HG02759 (cell line): Measurements from ENCODE around the gene TET2.
A peak's percentile ranks its signal among the peaks of the same experiment; 100 is the strongest.

Source experiments
- ATAC-seq: cut with Tn5 transposase; IDR thresholded peaks from one replicate; pipeline ENCODE4 v1.9.1; 2021; ENCODE audit warnings: mild to moderate bottlenecking, moderate library complexity; ENCODE audit not compliant: unreplicated experiment

The TET2 gene

DNA sequence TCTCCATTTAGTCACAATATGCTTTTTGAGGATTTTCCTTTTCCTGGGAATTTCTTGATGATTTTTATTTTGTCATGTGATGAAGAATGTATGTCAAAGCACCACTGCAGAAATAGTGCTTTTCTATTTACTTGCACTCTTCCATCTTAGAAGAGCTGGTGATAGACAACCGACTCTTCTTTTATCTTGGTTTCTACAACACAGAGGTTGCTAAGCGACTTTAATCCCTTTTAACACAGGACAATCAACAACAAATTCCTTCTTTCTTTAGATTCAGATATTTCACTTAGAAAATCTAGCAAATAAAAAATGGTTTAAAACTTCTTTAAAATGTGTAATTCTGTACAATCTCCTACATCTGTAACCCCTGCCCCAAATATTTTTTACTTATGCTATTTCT lies 34.6 kb downstream of the TET2 start:
- ATAC-seq, result no peak

- no peak for ATAC-seq
Measured at GRCh38 chr4:105182211-105182610, 35.5 kb downstream of the TET2 start.

- ATAC-seq, result no peak
Measured at GRCh38 chr4:105184316-105184980, 37.8 kb downstream of the TET2 start.

DNA sequence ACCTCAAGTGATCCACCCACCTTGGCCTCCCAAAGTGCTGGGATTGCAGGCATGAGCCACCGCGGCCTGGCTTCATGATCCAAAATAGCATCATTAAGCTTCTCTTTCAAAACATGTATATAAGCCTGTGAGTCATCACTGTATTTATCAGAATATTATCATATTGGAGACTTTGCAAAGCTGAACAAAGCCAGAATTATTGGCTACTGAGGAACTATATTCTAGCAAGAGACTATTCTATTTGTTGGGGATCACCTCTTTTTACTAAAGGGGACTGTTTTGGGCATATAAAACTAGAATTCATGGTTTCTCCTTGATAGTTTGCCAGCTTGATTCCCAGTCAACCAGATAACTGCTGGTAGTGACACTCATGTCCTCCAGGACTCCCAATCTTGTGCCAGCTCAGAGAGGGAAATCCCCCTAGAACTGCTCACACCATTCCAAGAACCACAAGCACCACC lies 40.1 kb downstream of the TET2 start:
- ATAC-seq, result no peak

GRCh38 chr4:105189855-105190650 lies 43.4 kb downstream of the TET2 start:
- ATAC-seq, result no peak

GRCh38 chr4:105191621-105192210 lies 45.0 kb downstream of the TET2 start:
- ATAC-seq, result peak; percentile 67

DNA sequence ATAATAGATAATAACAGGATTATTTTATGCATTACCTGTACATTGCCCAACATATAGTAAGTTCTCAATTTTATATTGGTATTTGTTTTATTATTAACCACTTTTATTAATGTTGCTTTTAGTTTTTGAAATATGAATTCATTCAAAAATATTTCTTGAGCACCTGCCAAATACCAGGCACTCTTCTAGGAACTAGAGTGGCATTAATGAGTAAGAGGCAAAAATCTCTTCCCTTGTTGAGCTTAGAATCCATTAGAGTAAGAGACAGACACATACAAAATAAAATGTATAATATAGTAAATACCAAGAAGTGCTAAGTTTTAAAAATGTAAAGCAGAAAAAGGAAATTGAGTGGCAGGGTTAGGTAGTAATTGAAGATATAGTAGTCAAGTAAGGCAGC lies 45.8 kb downstream of the TET2 start:
- no peak for ATAC-seq

DNA sequence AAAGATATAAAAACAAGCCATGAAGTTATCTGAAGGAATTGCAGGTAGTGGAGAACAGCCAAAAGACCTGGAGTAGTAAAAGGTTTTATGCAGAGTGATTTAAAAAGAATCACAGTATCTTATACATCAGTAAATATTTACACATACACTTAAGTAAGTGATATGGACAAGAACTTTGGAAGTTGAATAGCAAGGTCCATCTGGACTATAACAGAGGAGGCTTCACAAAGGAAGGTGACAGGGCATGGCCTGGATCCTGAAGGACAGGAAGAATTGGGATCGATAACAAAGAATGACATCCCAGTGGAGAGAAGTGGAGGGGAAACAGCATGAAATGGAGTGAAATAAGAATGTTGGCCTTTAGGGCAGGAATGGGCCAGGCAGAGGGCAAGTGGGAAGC lies 46.2 kb downstream of the TET2 start:
- ATAC-seq, result no peak

- ATAC-seq, result no peak
Measured at GRCh38 chr4:105193536-105193935, 46.9 kb downstream of the TET2 start.

DNA sequence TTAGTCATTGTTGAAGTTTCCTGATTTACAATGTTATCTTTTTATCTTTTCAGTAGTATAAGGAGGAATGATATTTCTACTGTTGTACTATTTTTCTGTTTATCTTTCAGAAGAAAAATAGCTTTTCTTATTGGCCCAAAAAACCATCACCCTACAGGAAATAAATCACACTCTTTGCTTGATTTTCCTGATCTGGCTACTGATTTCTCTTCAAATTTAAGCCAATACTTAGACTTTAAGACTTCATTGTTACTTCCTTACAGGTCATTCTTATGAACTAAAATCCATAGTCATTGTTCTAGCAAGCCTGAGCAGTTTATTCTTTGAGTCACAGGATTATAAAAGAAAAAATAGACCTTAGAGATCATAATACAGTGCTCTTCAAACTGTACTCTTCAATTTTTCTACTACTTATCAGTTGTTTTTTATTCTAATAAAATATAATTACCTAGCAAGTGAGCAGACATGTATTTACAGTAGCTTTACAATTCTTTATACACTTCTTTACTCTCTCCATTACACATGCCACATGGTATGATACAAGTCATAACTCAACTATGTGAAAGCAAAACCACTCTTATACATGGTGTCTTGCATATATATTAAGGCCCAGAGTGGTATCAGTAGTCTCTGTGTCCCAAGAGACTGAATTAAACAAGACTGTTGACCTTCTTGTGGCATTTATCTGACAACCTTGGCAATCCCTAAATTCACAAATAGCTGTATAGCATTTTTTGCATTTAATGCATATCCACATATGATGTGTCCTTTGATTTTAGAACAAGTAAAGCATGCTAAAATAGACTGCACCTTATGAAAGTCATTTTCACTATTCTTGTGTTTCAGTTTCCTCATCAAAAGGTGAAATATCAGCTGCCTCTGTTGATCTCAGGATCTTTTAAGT lies 47.9 kb downstream of the TET2 start:
- peak; percentile 76 for ATAC-seq

DNA sequence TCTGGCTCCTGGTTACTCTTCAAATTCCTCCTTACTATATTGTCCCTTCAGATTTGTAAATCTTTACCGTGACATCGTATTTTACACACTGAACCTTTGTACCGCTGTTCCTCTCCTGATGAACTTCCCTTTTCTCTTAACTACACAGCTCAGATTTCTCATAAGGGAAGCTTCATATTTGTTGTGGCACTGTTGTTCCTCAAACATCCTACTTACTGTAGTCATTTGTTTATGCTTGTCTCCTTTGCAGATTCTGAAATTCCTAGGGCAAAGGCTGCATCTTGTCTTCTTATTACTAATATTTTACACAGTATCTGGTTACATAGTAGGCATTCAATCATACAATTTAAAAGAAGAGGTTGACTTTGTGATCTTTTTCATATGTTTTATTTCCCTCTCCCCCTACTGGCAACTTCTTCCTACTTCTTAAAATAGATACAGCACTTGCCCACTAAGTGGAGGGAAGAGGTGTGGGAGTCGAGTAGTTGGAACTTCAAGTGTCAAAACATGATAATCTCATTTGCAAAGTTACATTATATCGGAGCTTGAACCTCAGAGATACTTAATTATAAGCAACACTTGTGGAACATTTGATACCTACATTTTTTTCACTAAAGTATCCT lies 50.0 kb downstream of the TET2 start:
- no peak for ATAC-seq

DNA sequence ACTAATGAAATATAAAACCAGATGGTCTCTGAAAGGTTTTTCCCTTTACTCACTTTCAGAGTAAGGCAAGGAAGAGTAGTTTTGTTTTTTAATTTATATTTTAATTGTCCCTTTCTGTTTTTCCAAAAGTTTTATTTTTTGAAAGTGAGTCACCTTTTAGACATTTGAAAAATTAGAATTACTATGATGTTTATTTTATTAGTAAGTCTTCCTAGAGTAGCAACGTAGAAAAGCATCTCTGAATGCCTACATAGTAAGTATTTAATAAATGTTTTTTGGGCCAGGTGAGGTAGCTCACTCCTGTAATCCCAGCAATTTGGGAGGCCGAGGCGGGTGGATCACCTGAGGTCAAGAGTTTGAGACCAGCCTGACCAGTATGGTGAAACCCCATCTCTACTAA lies 51.1 kb downstream of the TET2 start:
- ATAC-seq, result no peak

DNA sequence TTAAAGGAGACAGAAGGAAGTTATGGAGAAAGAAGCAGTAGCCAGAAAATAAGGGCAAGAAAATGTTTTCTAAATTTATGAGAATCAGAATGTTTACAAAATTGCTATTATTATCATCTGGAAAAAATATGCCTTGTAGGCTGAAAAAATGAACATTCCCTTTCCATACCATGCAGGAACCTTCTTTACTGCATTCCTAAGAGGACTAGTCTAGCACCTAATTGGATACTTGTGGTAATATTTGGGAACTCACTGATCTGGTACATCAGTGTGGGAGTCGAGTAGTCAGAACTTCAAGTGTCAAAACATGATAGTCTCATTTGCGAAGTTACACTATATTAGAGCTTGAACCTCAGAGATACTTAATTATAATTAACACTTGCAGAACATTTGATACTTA lies 51.9 kb downstream of the TET2 start:
- no peak for ATAC-seq

DNA sequence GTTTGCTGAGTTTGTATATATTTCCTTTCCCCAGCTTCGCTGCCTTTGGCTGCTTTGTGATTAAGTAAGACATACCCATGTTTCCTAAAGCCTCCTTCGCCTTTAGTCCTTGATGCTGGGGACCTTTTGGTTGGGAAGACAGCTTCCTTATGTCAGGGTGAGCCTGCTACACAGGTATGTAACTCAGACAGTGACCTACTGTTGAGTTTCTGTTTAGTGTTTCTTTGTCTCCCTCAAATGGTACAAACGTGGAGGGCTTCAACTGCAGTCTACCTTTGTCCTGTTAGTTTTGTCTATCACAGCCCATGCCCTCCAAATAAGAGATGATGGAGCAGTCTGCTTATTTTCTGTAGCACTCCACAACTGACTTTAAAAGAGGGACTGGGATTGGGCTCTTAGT lies 59.5 kb downstream of the TET2 start:
- no peak for ATAC-seq

DNA sequence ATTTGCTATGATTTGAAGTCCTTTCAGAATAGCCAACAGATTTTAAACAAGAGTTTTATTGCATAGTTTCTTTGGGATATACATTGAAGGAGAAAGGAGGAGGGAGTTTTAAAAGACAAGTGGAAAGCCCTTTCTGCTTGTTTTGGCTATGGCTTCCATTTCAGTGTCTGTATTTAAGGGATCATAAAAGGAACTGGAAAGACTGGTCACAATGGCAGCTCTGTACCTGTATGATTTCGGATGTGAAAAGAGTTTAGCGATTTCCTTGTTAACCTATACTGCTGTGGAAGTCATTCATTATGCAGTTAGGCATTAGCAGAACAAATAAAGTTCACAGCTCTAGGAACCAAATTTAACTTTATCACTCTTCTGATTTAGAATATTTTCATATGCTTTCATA lies 60.7 kb downstream of the TET2 start:
- ATAC-seq, result no peak

DNA sequence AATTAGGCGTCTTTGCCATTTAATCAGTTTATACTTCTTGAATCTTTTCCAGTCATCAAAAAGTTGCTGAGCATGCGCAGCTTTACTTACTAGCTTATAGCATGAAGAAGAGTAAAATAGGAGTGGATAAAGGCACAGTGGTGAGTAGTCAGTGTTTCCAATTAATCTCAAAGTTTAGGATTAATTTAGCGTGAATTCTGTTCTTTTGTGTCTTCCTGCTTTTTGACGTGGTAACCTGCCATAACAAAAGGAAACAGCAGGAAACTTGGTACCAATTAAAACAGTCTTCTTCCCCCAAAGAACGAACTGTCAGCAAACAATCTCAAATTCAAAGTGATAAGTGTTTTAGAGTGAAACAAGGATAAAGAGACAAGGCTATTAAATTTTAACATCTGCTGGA lies 61.9 kb downstream of the TET2 start:
- ATAC-seq, result no peak

DNA sequence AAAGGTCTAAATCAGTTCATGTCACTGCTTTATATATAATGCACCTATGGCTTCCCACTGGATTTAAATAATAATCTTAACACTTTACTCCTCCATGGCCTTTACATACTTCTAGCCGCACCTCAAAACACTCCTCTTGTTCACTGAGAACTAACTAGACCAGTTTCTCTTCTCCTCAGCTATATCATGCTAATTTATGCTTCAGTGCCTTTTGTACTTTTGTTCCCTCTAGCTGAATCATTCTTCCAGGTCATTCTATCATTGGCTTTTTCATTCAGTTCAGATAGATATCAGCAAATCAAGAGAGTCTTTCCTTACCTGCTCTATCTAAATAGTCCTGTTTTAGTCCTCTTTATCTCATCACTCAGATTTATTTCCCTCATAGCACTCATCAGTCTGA lies 64.2 kb downstream of the TET2 start:
- ATAC-seq, result no peak

DNA sequence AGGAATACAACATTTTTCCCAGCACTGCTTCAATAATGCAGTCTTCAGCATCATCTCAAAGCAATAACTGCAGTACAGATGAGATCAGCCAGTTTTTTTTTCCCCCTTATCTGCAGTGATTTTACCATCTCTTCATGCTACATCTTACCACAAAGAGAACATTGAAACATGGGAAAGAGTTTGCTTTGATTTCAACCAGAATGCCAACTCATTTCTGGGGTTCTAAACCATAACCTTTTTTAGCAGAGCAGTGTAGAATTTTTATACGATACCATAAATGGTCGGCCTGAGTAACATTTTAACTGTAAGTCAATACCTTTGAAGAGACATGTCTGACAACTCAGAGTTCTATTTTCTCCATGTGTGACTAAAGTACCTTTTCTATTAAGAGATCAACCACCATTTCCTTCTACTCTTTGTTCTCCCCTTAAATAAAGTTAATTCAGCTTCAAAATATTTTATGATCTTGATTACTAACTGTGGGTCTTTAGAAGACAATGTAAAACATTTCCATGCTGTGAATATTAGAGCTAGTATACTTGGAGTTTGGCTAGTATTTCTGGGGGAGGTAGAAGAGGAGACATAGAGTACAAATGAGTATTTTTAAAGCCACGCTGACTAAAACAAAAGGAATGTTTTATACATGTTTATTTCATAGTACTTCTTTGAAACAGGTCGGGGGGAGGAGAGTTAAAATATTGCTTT lies 69.1 kb downstream of the TET2 start:
- ATAC-seq, result peak; percentile 79

GRCh38 chr4:105225500-105225899 lies 78.8 kb downstream of the TET2 start:
- ATAC-seq, result no peak

- ATAC-seq, result no peak
Measured at GRCh38 chr4:105227054-105227453, 80.4 kb downstream of the TET2 start.
